Stomach (tissue), 4 donors: ENCODE results near the gene LRP4.

Experiments used
- EP300 ChIP-seq: sonication (generic); formaldehyde crosslinking; IDR thresholded peaks from one replicate; pipeline ENCODE4 v1.6.1; 2017; ENCODE audit warnings: antibody characterized with exemption
- POLR2A ChIP-seq, 4 donors: fragments of 450-650 bp; IDR thresholded peaks; one replicate each; pipeline ENCODE4 v1.6.1; 2016; ENCODE audit warnings: antibody characterized with exemption in 4 of 4, control low read depth in 2 of 4, mild to moderate bottlenecking in 1 of 4, moderate library complexity in 1 of 4
- POLR2AphosphoS5 ChIP-seq, 3 donors: sonication (generic); formaldehyde crosslinking; IDR thresholded peaks; one replicate each; pipeline ENCODE4 v1.6.1; 2016; ENCODE audit warnings: antibody characterized with exemption in 3 of 3
- TF ChIP-seq, protein P1 (sequence below), 7 experiments: fragments of 450-650 bp in 4 of 7; fragments of 200-600 bp in 3 of 7; sonication (generic) in 3 of 7; IDR thresholded peaks; one replicate each; pipeline ENCODE4 v1.5.1; 2016 to 2019; ENCODE audit warnings: antibody characterized with exemption in 7 of 7, control low read depth in 2 of 7, mild to moderate bottlenecking in 1 of 7

DNA sequence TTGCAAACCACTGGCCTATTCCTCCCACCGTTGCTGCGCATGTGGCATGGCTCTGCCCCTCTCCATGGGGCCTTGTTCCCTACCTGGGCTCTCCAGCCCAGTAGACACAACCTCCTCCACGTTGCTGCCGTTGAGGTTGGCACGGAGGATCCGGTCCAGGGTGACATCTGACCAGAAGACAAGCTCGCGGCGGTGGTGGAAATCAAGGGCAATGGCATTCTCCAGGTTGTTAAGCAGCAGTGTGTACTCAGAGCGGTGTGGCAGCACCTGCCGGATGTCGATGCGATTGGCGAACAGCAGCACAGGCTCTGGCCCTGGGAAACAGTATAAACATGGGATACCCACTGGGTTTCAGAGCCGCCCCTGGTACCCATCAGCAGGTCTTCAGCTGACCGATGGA lies 23.8 kb downstream of the LRP4 start:
- TF ChIP-seq, protein P1, sequence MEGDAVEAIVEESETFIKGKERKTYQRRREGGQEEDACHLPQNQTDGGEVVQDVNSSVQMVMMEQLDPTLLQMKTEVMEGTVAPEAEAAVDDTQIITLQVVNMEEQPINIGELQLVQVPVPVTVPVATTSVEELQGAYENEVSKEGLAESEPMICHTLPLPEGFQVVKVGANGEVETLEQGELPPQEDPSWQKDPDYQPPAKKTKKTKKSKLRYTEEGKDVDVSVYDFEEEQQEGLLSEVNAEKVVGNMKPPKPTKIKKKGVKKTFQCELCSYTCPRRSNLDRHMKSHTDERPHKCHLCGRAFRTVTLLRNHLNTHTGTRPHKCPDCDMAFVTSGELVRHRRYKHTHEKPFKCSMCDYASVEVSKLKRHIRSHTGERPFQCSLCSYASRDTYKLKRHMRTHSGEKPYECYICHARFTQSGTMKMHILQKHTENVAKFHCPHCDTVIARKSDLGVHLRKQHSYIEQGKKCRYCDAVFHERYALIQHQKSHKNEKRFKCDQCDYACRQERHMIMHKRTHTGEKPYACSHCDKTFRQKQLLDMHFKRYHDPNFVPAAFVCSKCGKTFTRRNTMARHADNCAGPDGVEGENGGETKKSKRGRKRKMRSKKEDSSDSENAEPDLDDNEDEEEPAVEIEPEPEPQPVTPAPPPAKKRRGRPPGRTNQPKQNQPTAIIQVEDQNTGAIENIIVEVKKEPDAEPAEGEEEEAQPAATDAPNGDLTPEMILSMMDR (IDR thresholded peaks at IDR 0.05), result no peak
- TF ChIP-seq POLR2A (IDR thresholded peaks at IDR 0.05) (no peak), POLR2AphosphoS5 (IDR thresholded peaks at IDR 0.05) (no peak), EP300 (no peak)
